GM18873 (cell line): ENCODE data around the gene ARHGAP22.

Experiments used
- ATAC-seq: cut with Tn5 transposase; IDR thresholded peaks from one replicate; pipeline ENCODE4 v1.9.1; 2021; ENCODE audit warnings: mild to moderate bottlenecking, moderate library complexity, moderate number of reproducible peaks; ENCODE audit not compliant: unreplicated experiment, low FRiP score

Gene ARHGAP22

DNA sequence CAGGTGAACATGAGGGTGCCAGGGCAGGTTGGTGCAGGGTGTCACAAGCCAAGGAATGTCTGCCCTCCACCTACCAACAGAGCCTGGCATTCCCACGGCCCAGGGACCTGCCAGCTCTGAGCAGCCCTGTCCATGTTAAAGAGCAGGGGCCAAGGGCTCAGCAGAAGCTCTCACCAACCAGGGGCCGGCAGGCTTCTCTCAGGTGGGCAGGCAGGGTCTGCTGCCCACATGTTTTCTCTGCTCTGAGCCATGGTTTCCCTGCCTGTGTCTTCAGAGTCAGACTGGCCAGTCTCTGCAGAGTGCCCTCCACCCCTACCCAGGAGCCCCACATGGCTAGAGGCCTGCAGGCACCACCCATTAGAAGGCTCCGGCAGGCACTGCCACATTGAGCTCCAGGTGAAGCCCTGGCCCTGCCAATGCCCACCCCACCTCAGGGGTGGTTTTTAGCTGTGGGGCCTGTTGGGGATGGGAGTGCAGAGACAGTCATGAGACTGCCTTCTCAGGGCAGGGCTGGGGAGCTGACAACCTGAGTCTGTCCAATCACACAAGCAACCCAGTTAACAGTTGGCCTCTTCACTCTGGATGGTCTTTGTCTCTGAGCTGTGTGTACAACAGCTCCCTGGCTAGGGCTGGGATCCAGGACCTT, 135.9 kb downstream of the ARHGAP22 start:
- no peak for ATAC-seq

DNA sequence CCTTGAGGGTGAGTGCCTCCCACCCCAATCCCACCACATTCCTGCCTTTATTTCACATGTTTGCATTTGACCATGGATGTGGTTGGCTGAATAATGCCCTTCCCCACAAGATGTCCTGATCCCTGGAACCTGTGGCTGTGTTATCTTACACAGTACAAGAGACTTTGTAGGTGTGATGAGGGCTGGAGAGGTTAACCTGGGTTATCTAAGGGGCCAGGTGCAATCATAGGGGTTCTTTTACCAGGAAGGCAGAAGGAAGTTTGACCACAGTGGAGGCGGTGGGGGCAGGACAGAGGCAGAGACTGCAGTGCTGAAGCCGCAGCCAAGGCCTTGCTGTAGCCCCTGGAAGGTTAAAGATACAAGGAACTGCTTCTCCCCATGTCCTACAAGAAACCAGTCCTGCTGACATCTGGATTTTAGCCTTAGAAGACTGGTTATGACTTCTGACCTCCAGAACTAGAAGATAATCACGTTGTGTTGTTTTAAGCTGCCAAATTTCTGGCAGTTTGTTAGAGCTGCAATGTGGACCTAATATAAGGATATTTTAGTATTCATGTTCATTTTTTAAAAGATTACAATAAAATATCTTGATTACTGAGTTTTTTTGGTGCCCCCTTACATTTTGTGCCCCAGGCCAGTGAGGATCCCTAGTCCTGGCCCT, 136.6 kb downstream of the ARHGAP22 start:
- ATAC-seq = no peak

DNA sequence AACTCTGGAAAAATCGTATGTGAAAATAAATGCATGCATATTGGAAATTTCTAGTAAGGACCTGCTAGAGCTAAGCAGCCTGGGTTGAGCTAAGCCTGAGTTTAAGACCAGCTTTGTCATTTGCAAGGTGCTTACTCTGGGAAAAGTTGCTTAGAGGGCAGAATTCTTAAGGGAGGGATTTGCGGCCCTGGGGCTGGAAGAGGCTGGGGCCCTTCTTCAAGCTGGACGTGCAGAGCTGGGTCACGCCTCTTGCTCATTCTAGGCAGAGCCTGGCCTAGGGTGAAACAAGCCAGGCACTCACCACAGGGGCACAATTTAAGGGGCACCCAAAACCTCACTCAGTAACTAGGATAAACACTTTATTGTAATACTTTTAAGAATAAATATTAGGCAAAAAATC, 137.2 kb downstream of the ARHGAP22 start:
- ATAC-seq = no peak

DNA sequence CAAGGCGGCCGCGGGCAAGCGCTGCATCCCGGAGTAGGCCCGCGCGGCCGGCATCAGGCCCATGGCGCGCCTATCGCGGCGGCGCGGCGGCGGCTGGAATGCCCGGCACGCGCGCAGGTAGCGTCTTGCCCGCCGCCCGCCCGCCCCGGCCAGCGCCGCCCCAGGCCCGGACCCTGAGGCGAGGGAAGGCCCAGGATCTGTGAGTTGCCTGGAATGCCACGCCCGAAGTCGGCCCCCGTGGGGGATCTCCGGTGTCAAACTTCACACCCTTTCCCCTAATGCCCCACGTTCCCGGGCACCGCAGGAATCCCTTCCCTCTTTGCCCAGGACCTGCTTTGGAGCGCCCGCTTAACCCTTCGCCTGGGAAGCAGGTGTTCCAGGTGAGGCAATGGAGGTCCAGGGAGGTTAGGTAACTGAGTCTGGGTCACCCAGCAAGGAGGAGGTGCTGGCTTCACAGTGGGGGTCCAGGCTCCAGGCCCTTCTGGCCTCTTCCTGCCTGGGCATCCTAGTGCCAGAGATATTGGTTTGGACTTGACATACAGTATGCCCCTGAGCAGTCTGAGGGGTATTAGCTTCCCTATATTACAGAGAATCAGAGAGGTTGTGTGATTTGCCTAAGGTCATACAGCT, 138.1 kb downstream of the ARHGAP22 start:
- ATAC-seq = no peak

DNA sequence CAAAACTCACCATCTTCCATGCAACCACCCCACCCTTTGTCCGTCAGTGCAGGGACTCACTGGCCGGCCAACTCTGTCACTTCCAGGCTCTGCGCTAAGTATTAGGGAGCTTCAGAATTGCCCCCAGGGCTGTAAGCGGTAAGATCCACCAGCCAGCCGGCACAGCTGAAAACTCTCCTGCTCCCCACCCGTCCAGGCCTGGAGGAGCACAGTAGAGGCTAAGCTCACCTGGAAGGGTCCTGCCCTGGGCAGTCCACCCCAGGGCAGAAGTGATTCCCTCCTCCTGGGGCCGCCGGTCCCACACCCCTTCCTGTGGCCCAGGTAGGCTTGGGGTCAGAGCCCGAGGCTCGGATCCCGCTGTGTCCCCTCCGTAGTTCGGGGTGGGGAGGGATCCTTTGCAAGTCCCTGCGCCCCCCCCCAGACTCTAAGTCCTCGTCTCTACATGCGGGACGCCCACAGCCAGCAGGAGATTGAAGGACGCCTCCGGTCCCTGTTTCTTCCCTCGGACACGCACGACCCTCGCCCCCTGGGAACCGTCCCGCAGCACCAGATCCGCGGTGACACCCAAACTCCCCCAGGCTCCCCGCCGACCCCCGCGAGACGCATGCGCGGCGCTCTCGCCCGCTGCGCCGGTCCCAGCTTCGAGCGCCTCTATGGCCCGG, 138.9 kb downstream of the ARHGAP22 start:
- ATAC-seq = no peak

DNA sequence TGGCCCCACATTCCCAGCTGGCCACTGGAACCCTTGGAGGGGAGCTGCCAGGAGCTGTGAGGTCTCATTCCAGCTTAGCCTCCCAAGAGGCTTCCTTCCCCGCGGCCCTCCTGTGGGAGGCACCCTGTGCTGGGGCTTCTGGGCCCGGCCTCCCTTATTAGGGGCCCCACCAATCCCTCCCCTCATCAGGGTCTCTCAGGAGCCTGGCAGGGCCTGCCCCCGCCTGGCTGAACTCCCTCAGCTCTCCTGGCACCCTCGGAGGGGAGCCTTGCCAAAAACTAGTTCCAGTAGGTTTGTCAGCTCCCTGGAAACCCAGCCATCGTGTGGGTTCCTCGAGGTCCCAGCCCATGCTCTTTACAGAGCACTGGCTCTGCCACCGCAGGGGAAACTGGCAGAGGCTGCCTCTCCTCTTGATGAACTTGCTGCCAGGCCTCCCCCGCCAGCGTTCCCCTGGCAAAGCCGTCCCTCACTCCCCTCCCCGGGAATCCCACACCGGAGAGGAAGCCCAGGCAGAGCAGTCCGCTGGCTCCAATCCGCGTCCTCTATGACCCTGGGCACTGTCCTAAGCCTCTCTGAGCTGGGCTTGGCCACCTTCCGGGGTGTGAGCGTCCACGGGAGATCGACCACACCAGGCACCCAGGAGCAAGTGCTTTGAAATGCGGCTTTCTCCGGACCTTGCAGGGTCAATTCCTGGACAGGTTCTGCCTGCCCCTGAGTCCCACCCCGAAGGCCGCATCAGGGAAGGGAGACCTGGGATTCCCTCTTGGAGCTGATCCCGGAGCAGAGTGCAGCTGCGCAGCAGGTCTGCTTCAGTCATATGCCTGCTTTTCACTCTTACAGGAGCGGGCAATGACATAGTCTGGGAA, 139.8 kb downstream of the ARHGAP22 start:
- no peak for ATAC-seq

DNA sequence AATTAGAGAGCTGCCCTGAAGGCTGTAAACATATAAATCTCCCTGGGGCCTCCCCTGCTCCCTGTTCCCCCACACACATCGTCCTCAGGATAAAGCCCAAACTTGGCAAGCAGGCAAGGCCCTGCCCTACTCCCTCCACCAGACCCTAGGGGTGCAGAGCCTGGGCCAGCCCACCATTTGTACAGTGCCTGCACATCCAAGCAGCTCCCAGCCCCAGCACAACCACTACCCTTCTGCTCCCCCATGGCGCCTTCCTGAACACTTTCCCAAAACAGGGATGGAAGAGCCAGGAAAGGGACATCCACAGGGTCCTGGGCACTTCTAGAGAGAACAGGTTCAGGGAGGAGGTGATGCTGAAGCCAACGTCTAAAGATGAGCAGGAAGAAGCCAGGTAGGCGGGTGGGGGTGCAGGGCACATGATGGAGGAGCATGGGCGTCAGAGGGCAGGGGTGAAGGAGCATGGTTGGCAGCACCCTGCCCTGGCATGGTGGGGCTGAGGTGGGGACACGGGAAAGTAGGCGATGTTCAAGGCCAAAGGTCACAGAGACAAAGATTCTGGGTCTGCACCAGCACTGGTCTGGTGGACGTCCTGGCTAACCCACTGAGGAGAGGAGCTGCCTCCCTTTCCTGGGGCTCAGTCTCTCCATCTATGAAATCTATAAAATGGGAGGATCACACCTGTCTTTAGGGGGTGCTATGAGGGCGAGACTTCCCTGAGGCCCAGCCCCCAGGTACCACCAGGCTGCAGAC, 140.6 kb downstream of the ARHGAP22 start:
- ATAC-seq = no peak

DNA sequence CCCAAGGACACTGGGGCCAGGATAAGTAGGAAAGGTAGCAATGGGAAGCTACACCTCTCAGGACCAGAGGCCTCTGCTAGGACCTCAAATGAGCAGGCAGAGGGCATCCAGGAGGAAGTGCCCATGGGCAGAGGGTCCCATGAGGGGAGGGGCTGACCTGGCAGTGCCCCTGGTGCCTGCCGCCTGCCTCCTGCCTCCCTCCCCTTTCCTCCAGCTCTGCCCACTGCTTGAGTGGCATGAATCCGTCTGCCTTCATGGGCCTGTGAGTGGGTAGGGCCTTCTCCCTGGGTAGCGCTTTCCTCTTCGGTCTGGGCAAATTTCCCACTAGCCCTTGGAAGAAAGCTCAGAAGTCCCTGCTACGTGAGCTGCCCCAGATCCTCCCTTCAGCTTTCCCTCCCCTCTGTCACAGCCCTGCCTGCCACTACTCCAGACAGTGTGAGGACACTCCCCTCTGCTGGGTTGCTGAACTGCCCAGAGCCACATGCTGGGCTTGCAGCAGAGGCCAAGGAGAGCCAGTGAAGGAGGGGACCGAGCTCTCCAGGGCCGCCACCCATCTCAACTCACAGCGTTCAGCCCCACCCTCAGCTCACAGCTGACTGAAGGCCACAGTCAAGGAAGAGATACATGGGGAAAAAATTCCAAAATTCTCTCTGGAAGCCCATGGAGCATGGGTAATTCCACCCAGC, 141.4 kb downstream of the ARHGAP22 start:
- no peak for ATAC-seq

DNA sequence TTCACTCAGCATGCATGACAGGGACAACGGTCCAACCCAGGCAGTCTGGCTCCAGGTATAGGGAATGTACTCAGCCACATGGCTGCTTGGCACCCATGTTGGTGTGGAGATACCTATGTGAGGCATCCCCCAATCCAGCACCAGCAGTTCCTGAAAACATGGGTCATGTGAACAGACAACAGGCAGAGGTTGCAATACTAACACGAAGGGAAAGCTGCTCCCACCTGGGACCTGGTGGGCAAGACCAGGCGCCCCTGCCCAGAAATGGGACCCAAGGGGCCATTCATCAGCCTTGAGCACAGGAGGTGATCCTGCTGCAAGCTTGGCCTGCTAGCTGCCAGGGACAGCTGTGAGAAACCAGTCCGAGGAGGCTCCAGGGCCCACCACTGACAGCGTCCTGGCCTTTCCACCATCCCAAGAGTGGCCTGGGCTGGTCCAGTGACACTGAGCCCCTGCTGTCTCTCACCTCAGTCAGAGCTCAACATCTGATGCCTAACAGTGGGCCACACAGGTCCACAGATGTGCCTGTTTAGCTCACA, 142.3 kb downstream of the ARHGAP22 start:
- no peak for ATAC-seq

DNA sequence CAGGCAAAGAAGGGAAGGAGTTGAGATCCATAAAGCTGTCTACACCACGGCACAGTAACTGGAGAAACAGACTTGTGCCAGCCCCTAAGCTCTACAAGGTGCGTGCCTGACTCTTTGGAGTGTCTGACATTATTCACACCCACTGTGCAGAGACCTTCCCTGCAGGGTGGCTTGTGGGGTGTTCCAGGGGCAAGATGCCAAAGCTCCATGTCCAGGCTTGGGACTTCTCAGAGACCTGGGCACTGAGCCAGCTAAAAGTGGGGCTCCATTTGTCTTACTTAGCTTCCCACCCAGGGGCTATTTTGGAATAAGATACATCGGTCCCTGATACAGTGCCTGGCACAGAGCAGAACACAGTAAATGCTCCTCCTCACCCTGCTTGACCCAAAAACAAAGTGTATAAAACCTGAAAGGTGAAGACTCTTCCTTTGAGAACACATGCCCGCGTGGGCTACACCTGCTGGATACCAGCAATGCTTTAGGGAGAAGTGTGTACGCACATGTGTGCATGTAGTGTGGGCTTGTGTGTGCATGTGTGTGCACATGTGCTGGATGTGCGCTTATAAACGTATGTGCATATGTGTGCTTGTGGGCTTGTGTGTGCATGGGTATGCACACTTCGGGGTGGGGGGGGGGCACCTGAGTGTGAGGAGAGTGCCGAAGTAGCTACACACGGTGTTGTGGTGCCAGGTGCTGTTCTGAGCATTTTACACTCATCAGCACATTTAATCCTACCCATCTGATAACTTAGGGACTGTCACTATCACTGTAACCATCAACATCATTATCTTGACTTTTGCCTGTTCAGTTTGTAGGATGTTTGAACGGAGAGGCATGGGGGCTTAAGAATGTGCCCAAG, 143.0 kb downstream of the ARHGAP22 start:
- no peak for ATAC-seq

DNA sequence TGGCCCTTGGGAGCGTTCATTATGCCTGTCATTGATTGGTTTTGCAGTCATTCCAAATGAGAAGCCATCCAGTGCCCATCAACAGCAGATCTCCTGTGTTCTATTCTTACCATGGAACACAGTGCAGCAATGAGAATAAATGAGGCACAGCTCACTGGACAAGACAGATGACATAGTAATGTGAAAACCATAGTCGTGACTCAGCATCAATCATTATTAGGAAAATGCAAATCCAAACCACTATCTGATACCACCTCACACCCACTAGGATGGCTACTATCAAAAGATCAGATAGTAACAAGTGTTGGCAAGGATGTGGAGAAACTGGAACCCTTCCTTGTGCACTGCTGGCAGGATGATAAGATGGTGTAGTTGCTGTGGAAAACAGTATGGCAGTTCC, 144.7 kb downstream of the ARHGAP22 start:
- no peak for ATAC-seq

DNA sequence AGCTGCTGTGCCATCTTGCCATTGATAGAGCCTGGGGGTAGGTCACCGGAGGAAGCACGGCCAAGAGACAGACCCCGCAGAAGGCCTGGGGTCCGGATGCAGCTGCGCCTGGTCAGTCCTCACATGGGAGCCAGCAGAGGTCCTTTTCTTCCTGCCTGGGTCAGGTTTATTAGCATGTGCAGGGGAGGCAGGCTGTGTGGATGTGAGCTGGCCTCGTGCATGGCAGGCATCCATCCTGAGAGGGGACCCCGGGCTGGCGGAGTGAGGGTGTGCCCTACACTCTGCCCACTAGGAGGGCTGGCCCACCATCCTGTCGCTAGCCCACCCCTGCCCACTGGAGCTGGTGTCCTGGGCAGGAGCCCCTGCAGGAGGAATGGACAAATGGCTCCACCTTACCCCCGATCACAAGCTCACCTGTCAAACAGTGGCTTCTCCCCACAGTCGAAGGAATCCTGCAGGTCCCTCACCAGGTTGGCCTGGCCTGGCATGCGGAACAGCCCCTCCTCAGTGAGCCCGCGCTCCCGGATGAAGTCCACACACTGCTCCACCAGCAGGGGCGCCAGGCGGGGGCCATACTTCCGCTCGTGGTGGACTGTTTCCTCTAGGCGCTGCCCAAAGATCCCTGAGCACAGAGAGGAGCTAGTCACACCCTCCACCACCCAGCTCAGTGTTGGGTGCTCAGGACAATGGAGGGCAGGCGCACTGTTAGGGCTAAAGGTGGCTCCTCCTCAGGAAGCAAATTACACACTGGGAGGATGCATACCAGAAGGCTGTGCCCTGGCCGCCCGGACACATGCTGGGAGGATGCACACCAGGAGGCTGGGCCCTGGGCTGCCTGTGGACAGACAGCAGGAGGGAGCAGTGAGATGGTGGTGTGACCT, 145.4 kb downstream of the ARHGAP22 start:
- no peak for ATAC-seq

DNA sequence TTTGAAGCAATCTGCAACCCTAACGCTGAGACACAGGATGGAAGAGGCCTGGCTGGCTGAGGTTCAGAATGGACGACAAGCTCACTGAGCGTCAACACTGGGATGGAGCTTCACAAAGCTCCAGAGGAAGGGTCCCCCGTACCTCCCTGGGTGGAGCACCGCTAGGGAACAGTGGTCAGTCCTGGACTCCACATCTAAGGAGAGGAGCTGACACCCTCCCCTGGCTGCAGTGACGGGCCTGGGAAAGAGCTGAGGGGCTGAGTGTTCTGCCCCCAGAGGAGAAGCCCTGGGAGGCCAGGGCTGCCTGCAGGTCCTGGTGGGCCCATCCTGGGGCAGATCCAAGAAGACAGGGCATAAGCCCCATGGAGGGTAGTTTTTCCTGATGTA, 146.2 kb downstream of the ARHGAP22 start:
- ATAC-seq = no peak

DNA sequence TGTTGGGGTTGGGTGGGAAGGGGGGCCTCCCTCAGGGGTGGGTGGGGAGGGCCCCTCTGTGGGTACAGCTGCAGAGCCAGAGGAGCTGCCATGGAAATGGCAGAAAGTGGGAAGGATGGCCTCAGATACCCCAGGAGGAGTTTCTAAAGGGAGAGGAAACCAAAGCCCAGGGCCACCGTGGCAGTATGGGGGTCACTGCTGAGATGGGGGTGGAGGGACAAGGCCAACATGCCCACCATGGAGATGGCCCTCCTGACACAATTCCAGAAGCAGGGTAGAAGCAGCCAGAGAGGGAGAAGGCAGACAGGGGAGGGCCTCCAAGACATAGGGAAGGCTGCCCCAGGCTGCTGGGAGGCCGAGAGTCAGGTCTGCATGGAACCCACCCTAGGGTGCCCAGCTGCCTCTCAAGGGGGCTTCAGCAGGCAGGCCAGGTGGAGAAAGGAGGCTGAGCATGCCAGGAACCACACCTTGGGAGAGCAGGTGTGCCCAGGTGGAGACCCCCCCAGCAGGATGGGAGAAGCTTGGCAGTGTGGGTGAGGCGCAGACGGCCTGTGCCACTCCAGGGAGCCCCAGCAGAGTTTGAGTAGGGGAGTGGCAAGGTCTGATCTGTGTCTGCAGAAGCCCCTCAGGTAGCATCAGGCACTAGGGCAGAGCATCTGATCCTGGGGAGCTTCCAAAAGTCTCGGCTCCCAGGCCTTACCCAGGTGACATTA, 146.8 kb downstream of the ARHGAP22 start:
- ATAC-seq = no peak

DNA sequence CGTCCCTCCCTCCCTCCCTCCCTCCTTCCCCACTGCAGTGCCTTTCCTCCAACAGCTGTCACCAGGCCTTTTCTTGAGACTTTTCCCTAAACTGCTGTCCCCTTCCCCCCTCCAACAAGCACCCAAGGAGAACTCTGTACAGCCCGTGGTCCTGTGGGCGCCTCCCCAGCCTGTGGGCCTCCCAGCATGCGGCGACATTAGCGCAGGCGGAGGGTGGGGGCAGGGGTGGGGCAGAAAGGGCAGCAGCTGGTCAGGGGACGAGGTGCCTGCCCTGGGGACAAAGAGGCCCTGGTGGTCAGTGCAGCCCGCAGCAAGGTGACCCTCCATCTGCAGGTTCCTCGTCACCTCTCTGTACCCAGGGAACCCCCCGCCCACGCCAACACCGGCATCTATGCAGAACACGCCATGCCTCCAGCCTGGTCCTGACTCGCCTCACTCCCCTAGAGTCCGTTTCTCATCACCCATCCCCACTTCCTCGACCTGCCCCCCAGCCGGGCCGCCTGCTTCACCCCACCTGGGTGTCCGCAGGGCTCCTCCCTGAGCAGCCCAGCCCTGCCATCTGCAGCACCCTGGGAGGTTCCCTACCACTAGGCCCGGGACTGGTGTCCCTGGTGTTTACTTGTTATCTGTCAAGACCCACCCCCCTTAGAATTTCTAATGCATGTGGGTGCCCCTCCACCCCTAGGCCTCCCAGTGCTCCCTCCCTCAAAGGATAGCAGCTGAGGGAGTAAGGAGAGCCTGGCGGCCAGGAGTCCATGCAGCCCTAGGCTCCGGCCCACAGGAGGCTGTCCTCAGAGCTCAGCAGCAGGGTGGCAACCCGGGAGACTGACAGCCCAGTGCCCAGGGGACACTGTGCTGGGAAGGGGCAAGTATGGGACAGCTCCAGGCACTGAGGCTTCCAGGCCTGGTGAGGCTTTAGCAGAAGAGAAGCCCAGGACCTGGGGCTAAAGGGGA, 147.8 kb downstream of the ARHGAP22 start:
- no peak for ATAC-seq
